Urinary bladder (tissue), 4 donors: ENCODE results near the gene MAN2A1. TPM values are rescaled to one million over a fixed set of nuclear protein-coding genes. Genes with fewer than 3 reads are reported as not detected.

Source experiments
- DNase-seq: peaks from one replicate; pipeline ENCODE4 v3.0.0-alpha.2; 2015; ENCODE audit errors: extremely low spot score
- H3K27ac ChIP-seq: one replicate; pipeline ENCODE4 v1.5.1; 2013; ENCODE audit warnings: low read depth, mild to moderate bottlenecking, moderate library complexity
- H3K36me3 ChIP-seq: one replicate; pipeline ENCODE4 v1.6.1; 2013; ENCODE audit warnings: mild to moderate bottlenecking, moderate library complexity; ENCODE audit not compliant: insufficient read depth
- H3K4me1 ChIP-seq: one replicate; pipeline ENCODE4 v1.6.1; 2013; ENCODE audit warnings: mild to moderate bottlenecking, moderate library complexity; ENCODE audit not compliant: insufficient read depth
- H3K4me3 ChIP-seq: one replicate; pipeline ENCODE4 v1.5.1; 2013; ENCODE audit warnings: low read depth, low read length
- WGBS: extraction: QIAGEN DNeasy Blood & Tissue Kit; methylation state at CpG from one replicate; pipeline ENCODE4 v1.1.7; 2013; 5-methylcytosine and 5-hydroxymethylcytosine counted together
- polyA plus RNA-seq: library from polyadenylated mRNA; stranded (reverse); fragments of 200-250 nt; gene quantifications from one replicate; pipeline ENCODE4 v1.2.3, GENCODE V29; 2013
- total RNA-seq: library from RNA; depleted of rRNA; stranded (reverse); fragments of >200 nt; gene quantifications from one replicate; pipeline ENCODE4 v1.2.3, GENCODE V29; 2014
- donor health status: healthy with polysubstance abuse.
- donor health status: healthy.

Gene MAN2A1
- total and polyA plus RNA-seq, 2 donors: 22.5 to 125 TPM

- Histone ChIP-seq H3K36me3 (no peaks in the 10 kb centered on the region), H3K27ac (no peak overlapping the region), H3K4me3 (no peak overlapping the region), H3K4me1 (no peaks in the 10 kb centered on the region)
- DNase-seq: no peak
- WGBS: 60% methylated on average over 5 of the region's 5 CpGs
Measured at GRCh38 chr5:109660301-109660700, 29.4 kb upstream of the MAN2A1 start.

GRCh38 chr5:109668237-109668636, 21.5 kb upstream of the MAN2A1 start:
- Histone ChIP-seq H3K4me1 (no peaks in the 10 kb centered on the region), H3K4me3 (no peak overlapping the region), H3K27ac (no peak overlapping the region), H3K36me3 (no peaks in the 10 kb centered on the region)
- WGBS: 95% methylated on average over 5 of the region's 5 CpGs
- DNase-seq: no peak

GRCh38 chr5:109668668-109669422, 20.9 kb upstream of the MAN2A1 start:
- Histone ChIP-seq H3K4me3 (no peak overlapping the region), H3K4me1 (no peaks in the 10 kb centered on the region), H3K36me3 (no peaks in the 10 kb centered on the region), H3K27ac (no peak overlapping the region)
- no peak for DNase-seq
- 78% methylated on average over 4 of the region's 4 CpGs for WGBS

- DNase-seq: no peak
- no peaks in the 10 kb centered on the region for H3K4me1 ChIP-seq
- H3K36me3 ChIP-seq: no peaks in the 10 kb centered on the region
- no peak overlapping the region for H3K4me3 ChIP-seq
- no peak overlapping the region for H3K27ac ChIP-seq
- 68% methylated on average over 1 of the region's 1 CpG for WGBS
Measured at GRCh38 chr5:109669991-109670706, 19.6 kb upstream of the MAN2A1 start.

GRCh38 chr5:109671136-109671535, 18.6 kb upstream of the MAN2A1 start:
- H3K4me3 ChIP-seq: no peak overlapping the region
- no peaks in the 10 kb centered on the region for H3K36me3 ChIP-seq
- DNase-seq: no peak
- H3K27ac ChIP-seq: no peak overlapping the region
- 90% methylated on average over 2 of the region's 2 CpGs for WGBS
- no peaks in the 10 kb centered on the region for H3K4me1 ChIP-seq

- 90% methylated on average over 4 of the region's 4 CpGs for WGBS
- Histone ChIP-seq H3K4me3 (no peak overlapping the region), H3K36me3 (no peaks in the 10 kb centered on the region), H3K4me1 (no peaks in the 10 kb centered on the region), H3K27ac (no peak overlapping the region)
- DNase-seq: no peak
Measured at GRCh38 chr5:109674596-109674995, 15.1 kb upstream of the MAN2A1 start.

GRCh38 chr5:109676920-109677319, 12.8 kb upstream of the MAN2A1 start:
- Histone ChIP-seq H3K36me3 (no peaks in the 10 kb centered on the region), H3K27ac (no peak overlapping the region), H3K4me3 (no peak overlapping the region), H3K4me1 (no peaks in the 10 kb centered on the region)
- WGBS: 90% methylated on average over 5 of the region's 5 CpGs
- no peak for DNase-seq

- no peaks in the 10 kb centered on the region for H3K36me3 ChIP-seq
- no peak overlapping the region for H3K27ac ChIP-seq
- no peak for DNase-seq
- H3K4me3 ChIP-seq: no peak overlapping the region
- no peaks in the 10 kb centered on the region for H3K4me1 ChIP-seq
- 93% methylated on average over 3 of the region's 3 CpGs for WGBS
Measured at GRCh38 chr5:109678447-109678846, 11.3 kb upstream of the MAN2A1 start.

- no peak for DNase-seq
- Histone ChIP-seq H3K36me3 (no peaks in the 10 kb centered on the region), H3K4me3 (no peak overlapping the region), H3K27ac (no peak overlapping the region), H3K4me1 (no peaks in the 10 kb centered on the region)
- 83% methylated on average over 3 of the region's 3 CpGs for WGBS
Measured at GRCh38 chr5:109681763-109682162, 8.0 kb upstream of the MAN2A1 start.

GRCh38 chr5:109682383-109682782, 7.3 kb upstream of the MAN2A1 start:
- no peak overlapping the region for H3K27ac ChIP-seq
- no peaks in the 10 kb centered on the region for H3K4me1 ChIP-seq
- no peaks in the 10 kb centered on the region for H3K36me3 ChIP-seq
- WGBS: 85% methylated on average over 2 of the region's 2 CpGs
- DNase-seq: no peak
- H3K4me3 ChIP-seq: no peak overlapping the region

- Histone ChIP-seq H3K36me3 (no peaks in the 10 kb centered on the region), H3K27ac (no peak overlapping the region), H3K4me3 (no peak overlapping the region), H3K4me1 (no peaks in the 10 kb centered on the region)
- WGBS: 79% methylated on average over 4 of the region's 4 CpGs
- no peak for DNase-seq
Measured at GRCh38 chr5:109685916-109686315, 3.8 kb upstream of the MAN2A1 start.

GRCh38 chr5:109688630-109688969, 1.1 kb upstream of the MAN2A1 start:
- DNase-seq: no peak
- peak overlapping the region; percentile 87 for H3K27ac ChIP-seq

GRCh38 chr5:109688970-109689739, 572 bp upstream of the MAN2A1 start:
- H3K4me1 ChIP-seq: peaks cover 3% of the 10 kb centered on the region
- peak overlapping the region; percentile 97 for H3K27ac ChIP-seq
- under 1% methylated on average over 66 of the region's 68 CpGs for WGBS
- H3K4me3 ChIP-seq: peak overlapping the region; percentile 82
- H3K36me3 ChIP-seq: no peaks in the 10 kb centered on the region
- DNase-seq: peak; percentile 67

More at GRCh38 chr5:109688630-109688969, 1.1 kb upstream of the MAN2A1 start:
- 22% methylated on average over 6 of the region's 6 CpGs for WGBS
- Histone ChIP-seq H3K4me1 (peaks cover 3% of the 10 kb centered on the region), H3K36me3 (no peaks in the 10 kb centered on the region), H3K4me3 (no peak overlapping the region)
